ENCODE measurements around the gene INO80D. TPM values are rescaled to one million over a fixed set of nuclear protein-coding genes. Genes with fewer than 3 reads are reported as not detected.
"Not testable (repeated sequence)": the region's sequence is repeated elsewhere in the genome, so short reads cannot be mapped to it uniquely, and the experiment has no call there.

The INO80D gene
- polyA plus RNA-seq, 10 donors, result 5.7 to 9.8 (median 7.6) TPM

DNA sequence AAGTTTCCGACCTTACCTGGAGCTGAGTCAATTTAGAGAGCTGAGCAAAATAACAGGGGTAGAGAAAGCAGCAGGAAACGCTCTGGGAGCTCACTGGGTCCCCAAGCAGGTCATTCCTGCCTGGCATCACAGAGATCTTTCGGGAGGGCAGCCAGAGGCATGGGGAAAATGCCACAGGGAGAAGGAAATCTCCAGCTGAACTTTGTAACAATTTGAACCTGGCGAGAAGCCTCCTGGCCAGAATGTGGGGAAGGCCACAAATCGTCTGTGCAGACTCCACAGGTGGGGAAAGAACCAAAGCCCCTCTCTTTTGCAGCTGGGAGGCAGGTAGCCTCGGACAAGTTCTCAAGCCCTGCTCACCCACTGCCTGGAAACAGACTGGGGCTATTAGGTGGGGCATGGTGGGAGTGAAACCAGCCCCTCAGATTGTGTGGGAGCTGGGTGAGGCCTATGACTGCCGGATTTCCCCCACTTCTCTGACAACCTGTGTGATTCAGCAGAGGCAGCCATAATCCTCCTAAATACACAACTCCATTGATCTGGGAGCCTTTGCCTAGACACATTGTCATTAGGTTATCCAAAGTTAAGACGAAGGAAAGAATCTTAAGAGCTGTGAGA lies 53.9 kb downstream of the INO80D start:
- DNase-seq, result no peak

DNA sequence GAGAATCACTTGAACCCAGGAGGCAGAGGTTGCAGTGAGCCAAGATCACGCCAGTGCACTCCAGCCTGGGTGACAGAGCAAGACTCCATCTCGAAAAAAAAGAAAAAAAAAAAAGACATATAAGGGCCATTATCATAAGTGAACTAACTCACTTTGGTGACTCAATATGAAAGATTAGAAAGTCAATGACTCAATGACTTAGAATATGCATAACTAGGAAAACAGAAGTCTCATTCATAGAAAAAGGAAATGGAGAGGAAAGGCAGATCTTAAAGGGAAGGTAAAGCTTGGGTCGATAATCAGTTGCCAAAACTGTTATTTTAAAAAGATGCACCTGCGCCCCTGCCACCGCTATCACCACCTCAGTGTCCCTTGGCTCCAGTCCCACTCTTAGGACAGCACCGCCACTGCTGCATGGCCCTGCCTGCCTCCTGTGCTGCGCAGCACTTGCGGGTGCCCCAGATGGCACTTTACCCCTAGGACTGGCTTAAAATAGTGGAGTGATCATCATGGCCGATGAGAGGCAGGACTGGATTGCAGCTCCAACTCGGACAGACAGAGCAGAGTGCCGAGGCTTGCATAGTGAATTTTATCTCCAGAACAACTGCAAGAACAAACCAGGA lies 54.7 kb downstream of the INO80D start:
- no peak for DNase-seq

DNA sequence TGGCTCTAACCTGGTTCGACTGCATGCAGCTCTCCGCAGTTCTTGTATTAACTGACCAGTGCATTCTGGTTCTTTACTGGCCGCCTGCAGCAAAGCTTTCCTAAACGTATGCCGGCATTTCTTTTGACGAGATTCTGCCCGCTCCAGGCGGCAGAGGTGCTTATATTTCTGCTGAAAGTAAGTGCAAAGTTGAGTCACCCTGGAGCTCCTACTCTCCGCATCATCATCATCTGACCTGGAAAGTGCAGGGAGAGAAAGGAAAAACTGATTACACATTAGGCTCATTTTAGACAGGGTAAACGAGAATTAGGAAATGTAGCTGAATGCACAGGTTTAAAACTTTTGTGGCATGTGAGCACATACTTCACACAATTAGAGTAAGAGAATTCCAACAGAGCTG lies 57.9 kb downstream of the INO80D start:
- no peak for DNase-seq

DNA sequence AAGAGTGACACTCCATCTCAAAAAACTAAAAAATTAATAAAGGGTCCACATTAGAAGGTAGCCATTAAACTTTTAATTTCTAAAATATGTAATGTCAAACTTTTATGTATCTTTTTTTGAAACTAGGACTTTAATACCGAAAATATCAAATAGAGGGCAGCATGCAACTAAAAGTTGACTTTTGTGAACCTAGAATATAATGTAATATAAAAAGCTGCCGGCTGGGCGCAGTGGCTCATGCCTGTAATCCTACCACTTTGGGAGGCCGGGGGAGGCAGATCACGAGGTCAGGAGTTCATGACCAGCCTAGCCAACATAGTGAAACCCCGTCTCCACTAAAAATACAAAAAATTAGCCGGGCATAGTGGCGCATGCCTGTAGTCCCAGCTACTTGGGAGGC lies 62.8 kb downstream of the INO80D start:
- peak in 1 of 3 donors; percentile 5 for DNase-seq

DNA sequence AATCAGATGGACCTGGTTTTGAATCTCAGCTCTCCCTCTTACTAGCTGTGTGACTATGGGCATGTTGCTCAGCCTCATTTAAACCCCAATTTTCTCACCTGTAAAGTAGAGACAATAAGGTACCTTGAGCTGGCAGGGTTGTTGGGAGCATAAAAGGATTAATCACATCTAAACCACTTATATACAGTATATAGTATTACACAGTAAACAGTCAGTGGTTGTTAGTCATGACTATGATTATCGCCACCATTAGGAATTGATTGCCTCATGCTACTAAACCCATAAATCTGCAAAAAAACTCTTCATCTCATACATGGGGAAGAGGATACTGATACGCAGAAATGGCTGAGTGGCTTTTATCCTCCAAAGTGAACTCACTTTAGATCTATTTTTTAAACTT lies 65.8 kb downstream of the INO80D start:
- no peak for DNase-seq

DNA sequence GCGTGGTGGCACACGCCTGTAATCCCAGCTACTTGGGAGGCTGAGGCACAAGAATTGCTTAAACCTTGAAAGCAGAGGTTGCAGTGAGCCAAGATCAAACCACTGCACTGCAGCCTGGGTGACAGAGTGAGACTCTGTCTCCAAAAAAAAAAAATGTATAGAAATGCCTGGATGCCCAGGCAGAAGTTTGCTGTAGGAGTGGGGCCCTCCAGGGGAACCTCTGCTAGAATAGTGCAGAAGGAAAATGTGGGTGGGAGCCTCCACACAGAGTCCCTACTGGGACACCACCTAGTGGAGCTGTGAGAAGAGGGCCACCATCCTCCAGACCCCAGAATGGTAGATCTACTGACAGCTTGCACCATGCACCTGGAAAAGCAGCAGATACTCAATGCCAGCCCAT lies 70.2 kb downstream of the INO80D start:
- DNase-seq, result not testable (repeated sequence)

DNA sequence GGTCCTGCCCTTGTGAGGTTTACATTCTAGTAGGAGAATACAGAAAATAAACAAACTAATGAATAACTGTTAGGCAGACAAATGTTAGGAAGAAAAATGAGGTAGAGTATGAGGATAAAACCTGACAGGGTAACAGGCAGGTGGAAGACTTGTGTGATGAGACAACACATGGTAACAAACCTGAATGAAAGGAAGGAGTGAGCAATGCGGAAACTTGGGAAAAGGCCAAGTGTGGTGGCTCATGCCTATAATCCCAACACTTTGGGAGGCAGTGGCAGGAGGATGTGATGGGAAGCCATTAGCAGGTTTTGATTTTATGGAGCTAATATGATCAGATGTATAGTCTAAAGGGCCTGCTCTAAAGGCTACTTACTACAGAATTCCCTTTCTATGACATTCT lies 74.2 kb downstream of the INO80D start:
- DNase-seq, result no peak

DNA sequence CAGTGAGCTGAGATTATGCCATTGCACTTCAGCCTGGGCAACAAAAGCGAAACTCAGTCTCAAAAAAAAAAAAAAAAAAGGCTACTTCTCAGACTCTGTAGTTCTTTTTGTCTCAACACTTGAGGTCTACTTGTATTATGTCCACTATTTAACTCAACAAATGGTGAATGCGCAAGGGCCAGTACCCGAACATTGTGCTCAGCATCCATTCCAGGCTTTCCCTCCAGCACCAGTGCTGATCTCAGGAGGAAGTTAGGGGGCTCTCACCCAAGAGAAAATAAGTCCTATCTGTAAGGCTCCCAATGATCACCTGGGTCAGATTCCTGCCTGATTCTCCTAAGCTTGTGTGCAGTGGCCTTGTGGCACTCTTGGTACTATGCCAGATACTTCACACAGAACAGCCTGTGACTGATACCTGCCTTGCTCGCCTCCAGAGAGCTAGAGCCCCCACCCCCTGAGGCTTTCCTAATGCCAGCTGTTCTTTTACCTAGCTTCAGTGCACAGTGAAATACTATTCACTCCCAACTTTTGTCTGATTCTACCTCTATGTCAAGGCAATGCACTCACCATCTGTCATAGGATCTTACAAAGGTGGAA lies 74.9 kb downstream of the INO80D start:
- no peak for DNase-seq

DNA sequence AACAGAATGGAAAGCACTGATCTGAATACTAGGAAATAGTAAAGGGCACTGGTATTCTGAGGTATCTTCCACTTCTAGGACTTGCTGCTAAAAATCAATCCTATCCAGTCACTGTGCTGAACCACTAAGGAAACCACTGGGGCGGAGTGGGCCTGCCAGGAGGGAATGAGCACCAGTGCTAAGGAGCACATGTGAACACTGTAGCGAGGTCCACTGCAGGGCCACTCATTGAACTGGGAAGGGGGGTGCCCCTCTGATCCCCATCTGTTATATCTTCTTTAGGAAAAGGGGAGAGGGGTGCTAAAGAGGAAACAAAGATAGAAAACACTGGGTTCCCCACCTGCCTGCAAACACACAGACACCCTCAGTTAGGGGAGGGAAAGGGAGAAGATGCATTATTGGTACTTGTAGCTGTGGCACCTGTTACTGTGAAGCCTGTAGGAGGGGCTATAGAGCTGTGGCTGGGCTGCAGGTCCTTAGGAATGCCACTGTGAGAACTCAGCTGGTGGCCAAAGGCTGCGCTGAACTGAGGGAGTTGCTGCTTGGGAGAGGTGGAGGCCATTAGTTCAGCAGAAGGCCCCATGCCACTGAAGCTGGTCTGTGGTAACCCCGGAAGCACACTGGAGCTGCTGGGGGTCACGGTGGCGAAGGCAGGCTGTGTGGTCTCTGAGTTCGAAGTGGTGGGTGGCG lies 81.8 kb downstream of the INO80D start:
- DNase-seq, result no peak

DNA sequence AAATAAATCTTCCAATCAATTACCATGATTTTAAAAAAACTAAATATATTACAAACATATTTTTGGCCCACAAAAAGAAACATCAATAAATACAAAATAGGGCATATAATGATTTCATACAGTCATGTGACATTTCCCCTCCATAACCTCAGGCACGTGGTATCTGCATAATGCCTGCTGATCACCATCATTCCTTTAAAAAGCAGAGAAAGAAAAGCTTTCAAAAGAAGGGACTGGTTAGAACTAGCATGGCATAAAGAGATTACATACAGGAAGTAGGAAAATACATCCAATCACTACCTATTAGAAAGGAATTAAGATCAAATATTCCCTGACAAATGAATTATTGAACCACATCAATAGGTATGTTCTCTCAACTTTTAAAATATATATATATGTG lies 83.5 kb downstream of the INO80D start:
- no peak for DNase-seq

DNA sequence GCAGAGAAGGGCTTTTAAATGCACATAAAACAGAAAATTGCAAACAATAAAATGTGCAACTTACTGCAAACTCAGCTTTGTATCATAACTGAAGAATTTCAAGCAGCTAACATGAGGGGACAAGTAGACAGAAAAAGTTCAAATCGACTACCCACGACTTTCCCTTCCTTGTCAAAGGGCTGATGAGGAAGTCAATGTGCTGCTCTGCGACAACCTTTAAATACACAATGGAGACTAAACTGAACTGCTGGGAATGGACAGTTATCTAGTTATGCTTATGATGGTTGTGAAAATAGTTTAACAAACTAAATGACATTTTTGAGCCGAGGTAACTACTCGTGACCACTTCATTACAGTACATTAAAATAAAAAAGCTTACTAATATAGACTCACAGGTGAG lies 84.1 kb downstream of the INO80D start:
- no peak for DNase-seq

DNA sequence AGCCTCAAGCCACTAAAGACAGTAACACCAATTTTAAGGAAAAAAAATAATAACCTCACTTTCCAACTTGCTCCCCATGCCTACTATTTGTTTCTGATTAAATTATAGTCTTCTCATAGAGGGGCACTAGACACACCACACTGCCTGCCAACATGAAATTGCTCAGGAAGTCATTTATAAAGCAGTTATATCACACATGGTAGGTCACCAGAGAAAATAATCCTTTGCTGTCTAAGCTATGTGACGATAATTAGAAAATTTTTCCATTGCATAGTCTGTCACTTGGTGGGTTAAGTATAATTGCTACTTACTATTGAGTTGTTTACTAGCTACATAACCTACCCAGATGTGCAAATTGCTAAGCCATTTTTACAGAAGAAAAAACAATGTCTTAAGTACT lies 85.2 kb downstream of the INO80D start:
- DNase-seq, result no peak

DNA sequence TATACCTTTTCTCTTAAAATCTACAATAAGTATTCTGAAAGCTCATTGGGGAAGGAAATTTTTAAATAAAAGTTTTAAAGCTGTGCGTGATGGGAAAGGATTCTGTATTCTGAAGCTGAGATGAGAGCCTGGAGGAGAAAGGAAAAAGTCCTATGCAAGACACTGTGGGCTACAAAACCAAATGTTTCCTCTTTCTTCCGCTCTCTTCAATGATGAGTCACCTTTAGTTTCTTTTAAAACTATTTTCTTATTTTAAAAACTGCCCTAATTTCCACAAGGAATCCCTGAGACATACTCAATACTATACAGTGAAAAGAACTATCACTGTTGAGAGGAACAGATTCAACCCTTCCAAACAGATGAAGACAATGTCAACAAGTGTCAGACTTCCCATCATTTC lies 87.4 kb downstream of the INO80D start:
- DNase-seq, result no peak

DNA sequence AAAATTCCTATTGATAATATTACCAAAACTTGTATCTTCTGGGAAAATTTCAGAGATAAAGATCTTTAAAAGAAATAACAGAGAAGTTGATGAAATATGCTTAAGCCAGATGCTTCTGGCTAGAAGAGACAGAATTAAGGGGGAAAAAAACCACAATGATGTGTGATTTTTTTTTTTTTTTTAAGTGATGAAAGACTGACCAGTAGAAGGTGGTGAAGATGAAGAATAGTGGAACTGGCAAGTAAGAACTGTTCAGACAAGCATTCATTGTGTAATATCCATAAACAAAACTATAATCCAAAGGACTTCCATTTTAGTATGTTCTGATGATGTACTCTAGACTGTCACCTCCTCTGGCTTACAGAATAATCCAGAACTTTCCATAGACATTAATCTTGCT lies 89.8 kb downstream of the INO80D start:
- DNase-seq, result no peak

DNA sequence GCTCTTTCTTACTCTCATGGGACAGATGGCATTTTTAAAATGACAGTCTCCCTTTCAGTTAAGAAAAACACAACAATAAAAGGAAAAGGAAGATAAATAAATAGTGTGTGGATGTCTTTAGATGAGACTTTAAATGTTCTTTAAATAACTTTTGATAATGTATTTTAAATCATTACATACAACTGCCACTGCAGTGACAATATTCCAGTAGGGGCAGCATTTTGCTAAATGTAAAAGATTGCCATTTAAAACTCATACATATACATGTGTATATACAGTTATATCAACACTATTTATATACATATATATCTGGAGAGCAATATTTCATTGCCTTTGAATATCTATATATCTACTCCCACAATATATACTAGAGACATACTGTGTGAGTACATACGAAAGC lies 90.7 kb downstream of the INO80D start:
- DNase-seq, result no peak

DNA sequence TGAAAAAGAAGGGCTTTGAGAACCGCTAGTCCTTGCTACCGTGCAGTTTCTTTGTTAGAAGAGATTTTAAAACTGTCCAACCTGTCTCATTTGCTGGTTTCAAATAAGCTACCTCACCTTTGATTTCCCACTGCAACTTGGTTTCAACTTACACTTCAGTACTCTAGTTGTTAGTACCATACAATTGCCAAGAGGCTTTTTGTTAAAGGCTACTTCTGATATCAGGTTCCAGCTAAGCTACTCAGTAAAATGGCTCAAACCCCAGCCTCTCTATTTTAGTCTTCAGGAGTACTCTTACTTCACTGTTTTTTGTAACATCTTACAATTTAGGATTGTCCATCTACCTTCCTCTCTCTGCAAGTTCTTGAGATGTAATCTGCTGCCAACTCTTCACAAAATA lies 91.6 kb downstream of the INO80D start:
- DNase-seq, result no peak

DNA sequence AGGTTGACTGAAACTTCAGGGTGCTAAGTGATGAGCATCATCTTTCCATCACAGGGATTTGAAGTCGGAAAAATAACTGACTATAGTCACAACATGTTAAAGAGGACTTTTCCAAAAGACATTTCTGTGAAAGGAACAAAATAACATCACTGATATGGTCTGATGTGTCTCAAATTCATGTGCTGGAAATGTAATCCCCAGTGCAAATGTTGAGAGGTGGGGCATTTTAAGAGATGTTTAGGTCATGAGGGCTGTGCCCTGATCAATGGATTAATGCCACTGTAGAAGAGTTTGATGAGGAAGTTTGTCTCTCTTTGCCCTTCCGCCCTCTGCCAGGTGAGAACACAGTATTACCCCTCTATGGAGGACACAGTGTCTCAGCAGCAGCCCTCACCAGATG lies 95.9 kb downstream of the INO80D start:
- DNase-seq, result no peak

DNA sequence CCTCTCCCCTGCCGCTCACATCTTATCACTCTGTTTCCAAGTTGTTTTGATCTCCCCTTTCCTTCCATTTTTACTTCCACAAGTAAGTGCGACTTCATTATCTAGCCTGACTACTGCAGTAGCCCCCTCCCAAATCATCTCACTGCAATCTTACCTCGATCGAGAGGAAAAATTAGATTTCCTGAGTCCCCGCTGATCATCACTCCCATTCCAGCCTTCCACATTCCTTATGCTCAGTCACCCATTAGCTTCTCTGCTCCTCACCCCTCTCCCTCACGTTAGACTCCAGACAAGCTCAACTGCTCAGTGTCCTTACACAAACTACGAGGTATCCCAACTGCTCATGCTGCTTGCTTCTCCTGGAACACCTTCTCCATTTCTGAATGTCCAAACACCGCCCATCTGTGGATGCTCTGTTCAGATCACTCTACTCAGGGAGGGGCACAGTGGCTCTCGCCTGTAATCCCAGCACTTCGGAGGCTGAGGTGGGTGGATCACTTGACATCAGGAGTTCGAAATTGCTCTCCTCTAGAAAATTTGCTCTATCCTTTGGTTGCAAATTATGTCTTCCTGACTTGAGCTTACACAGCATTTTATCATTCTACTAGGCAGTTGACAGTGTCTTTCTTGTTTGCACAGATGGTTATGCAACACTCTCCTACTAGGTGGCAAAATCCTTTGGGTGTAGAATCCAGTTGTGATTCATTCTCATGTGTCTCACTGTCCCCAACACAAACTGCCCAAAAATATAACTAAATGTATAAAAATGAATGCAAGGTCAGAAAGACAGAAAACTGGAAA lies 96.5 kb downstream of the INO80D start:
- no peak for DNase-seq

DNA sequence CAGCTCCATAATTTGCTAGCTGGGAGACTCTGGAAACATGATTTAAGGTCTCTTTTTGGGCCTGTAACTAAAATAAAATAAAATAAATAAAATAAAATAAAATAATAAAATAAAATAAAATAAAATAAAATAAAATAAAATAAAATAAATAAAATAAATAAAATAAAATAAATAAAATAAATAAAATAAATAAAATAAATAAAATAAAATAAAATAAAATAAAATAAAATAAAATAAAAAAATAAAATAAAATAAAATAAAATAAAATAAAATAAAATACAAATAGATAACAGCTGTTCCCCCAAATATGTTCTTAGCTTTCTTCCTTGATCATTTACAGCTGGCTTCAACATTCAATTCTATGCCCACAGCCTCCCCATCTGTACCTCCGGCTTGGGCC lies 97.3 kb downstream of the INO80D start:
- not testable (repeated sequence) for DNase-seq

DNA sequence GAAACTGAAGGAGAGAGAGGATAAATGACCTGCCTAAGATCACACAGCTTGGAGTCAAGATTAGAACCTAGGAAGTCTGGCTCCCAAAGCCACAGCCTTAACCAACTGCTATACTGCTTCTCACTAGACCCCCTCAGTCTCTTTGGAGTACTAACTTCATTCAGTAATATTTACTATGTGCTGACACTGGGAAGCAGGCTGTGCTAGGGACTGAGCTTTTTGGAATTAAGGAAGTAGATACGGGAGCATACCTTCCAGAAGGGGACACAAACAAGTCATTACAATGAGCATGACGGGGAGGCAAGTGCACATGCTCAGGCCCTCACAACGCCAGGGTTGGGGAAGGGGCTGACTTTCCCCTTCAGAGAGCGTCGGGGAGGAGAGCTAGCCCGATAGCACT lies 97.7 kb downstream of the INO80D start:
- no peak for DNase-seq

DNA sequence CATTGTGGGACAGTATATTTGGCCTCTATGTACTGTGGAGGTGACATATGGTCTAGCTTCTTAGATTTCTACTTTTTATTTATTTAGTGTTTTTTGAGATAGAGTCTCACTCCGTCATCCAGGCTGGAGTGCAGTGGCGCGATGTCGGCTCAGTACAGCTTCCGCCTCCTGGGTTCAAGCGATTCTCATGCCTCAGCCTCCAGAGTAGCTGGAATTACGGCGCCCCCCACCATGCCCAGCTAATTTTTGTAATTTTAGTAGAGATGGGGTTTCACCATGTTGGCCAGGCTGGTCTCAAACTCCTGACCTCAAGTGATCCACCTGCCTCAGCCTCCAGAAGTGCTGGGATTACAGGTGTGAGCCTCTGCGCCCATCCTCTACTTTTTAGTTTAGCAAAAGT lies 99.6 kb downstream of the INO80D start:
- not testable (repeated sequence) for DNase-seq

DNA sequence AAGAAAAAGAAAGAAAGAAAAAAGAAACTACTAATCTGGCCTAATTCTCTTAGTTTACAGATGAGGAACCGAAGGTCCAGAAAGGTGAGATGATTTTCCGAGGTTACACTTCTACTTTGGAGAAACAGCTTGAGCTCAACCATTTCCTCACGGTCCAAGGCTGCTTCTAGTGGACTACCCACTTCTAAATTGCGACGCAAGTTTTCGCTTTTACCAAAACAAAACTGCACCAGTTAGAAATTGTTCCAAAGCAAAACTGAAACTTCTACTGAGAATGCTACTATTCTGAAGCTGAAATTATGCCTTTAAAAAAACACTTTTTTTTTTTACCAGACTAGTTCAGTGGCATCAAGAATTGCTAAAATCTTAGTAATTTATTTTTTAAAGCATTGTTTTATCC lies 101.6 kb downstream of the INO80D start:
- DNase-seq, result no peak

Measured in muscle of back (tissue), 11 donors.